Measurements from ENCODE around the gene INPP5A.
"Not testable (repeated sequence)": the region's sequence is repeated elsewhere in the genome, so short reads cannot be mapped to it uniquely, and the experiment has no call there.

Gene INPP5A

GRCh38 chr10:132537684-132538001 lies at the start of gene INPP5A:
INPP5A (plus strand) TSS chr10:132537787; CDS start chr10:132538097, 310 bp downstream.
- peak within 1 kb of the TSS; percentile 84 to 87 for H3K9ac ChIP-seq (ENCODE audit: low read depth in 1 of 2, low read length in 2 of 2)
- H3K9me3 ChIP-seq (ENCODE audit: control insufficient read depth in 2 of 2, low read length in 2 of 2) = no peaks in the 10 kb centered on the region
- no peaks in the 10 kb centered on the region for H3K36me3 ChIP-seq (ENCODE audit: control insufficient read depth in 2 of 2, insufficient read depth in 2 of 2, low read length in 2 of 2)
- peaks cover 32 to 35% of the 10 kb centered on the region in 2 donors for H3K4me1 ChIP-seq (ENCODE audit: control insufficient read depth in 2 of 2, insufficient read depth in 2 of 2, low read length in 2 of 2)
- no peaks in the 10 kb centered on the region for H3K27me3 ChIP-seq (ENCODE audit: control insufficient read depth in 2 of 2, insufficient read depth in 2 of 2, low read length in 2 of 2)
- peak within 1 kb of the TSS; percentile 72 to 81 for H3K4me3 ChIP-seq (ENCODE audit: low read length in 2 of 2)
- H3K27ac ChIP-seq (ENCODE audit: low read depth in 2 of 2, low read length in 2 of 2) = peak within 1 kb of the TSS; percentile 76 to 78

- Histone ChIP-seq H3K4me1 (ENCODE audit: control insufficient read depth in 2 of 2, insufficient read depth in 2 of 2, low read length in 2 of 2) (peaks cover 0 to 5% of the 10 kb centered on the region in 2 donors), H3K9me3 (ENCODE audit: control insufficient read depth in 2 of 2, low read length in 2 of 2) (no peaks in the 10 kb centered on the region), H3K27ac (ENCODE audit: low read depth in 2 of 2, low read length in 2 of 2) (no peak overlapping the region), H3K9ac (ENCODE audit: low read depth in 1 of 2, low read length in 2 of 2) (no peak overlapping the region), H3K36me3 (ENCODE audit: control insufficient read depth in 2 of 2, insufficient read depth in 2 of 2, low read length in 2 of 2) (no peaks in the 10 kb centered on the region), H3K4me3 (ENCODE audit: low read length in 2 of 2) (no peak overlapping the region), H3K27me3 (ENCODE audit: control insufficient read depth in 2 of 2, insufficient read depth in 2 of 2, low read length in 2 of 2) (no peaks in the 10 kb centered on the region)
Measured at GRCh38 chr10:132488231-132488821, 49.3 kb upstream of the INPP5A start.

- Histone ChIP-seq H3K27ac (ENCODE audit: low read depth in 2 of 2, low read length in 2 of 2) (no peak overlapping the region), H3K27me3 (ENCODE audit: control insufficient read depth in 2 of 2, insufficient read depth in 2 of 2, low read length in 2 of 2) (no peaks in the 10 kb centered on the region), H3K9ac (ENCODE audit: low read depth in 1 of 2, low read length in 2 of 2) (no peak overlapping the region)
Measured at GRCh38 chr10:132489053-132489703, 48.4 kb upstream of the INPP5A start.

GRCh38 chr10:132489704-132490534 lies 47.7 kb upstream of the INPP5A start:
- Histone ChIP-seq H3K27me3 (ENCODE audit: control insufficient read depth in 2 of 2, insufficient read depth in 2 of 2, low read length in 2 of 2) (no peaks in the 10 kb centered on the region), H3K9me3 (ENCODE audit: control insufficient read depth in 2 of 2, low read length in 2 of 2) (no peaks in the 10 kb centered on the region), H3K36me3 (ENCODE audit: control insufficient read depth in 2 of 2, insufficient read depth in 2 of 2, low read length in 2 of 2) (no peaks in the 10 kb centered on the region), H3K4me1 (ENCODE audit: control insufficient read depth in 2 of 2, insufficient read depth in 2 of 2, low read length in 2 of 2) (peaks cover 0 to 5% of the 10 kb centered on the region in 2 donors), H3K9ac (ENCODE audit: low read depth in 1 of 2, low read length in 2 of 2) (no peak overlapping the region), H3K4me3 (ENCODE audit: low read length in 2 of 2) (no peak overlapping the region), H3K27ac (ENCODE audit: low read depth in 2 of 2, low read length in 2 of 2) (no peak overlapping the region)

More at GRCh38 chr10:132489053-132489703, 48.4 kb upstream of the INPP5A start:
- no peaks in the 10 kb centered on the region for H3K36me3 ChIP-seq (ENCODE audit: control insufficient read depth in 2 of 2, insufficient read depth in 2 of 2, low read length in 2 of 2)
- no peaks in the 10 kb centered on the region for H3K9me3 ChIP-seq (ENCODE audit: control insufficient read depth in 2 of 2, low read length in 2 of 2)
- no peak overlapping the region for H3K4me3 ChIP-seq (ENCODE audit: low read length in 2 of 2)
- H3K4me1 ChIP-seq (ENCODE audit: control insufficient read depth in 2 of 2, insufficient read depth in 2 of 2, low read length in 2 of 2) = peaks cover 0 to 5% of the 10 kb centered on the region in 2 donors

- H3K4me3 ChIP-seq (ENCODE audit: low read length in 2 of 2); H3K27me3 ChIP-seq (ENCODE audit: control insufficient read depth in 2 of 2, insufficient read depth in 2 of 2, low read length in 2 of 2); H3K9ac ChIP-seq (ENCODE audit: low read depth in 1 of 2, low read length in 2 of 2); H3K9me3 ChIP-seq (ENCODE audit: control insufficient read depth in 2 of 2, low read length in 2 of 2); H3K27ac ChIP-seq (ENCODE audit: low read depth in 2 of 2, low read length in 2 of 2); H3K36me3 ChIP-seq (ENCODE audit: control insufficient read depth in 2 of 2, insufficient read depth in 2 of 2, low read length in 2 of 2); H3K4me1 ChIP-seq (ENCODE audit: control insufficient read depth in 2 of 2, insufficient read depth in 2 of 2, low read length in 2 of 2): not testable (repeated sequence)
Measured at GRCh38 chr10:132491534-132491933, 46.1 kb upstream of the INPP5A start.

- Histone ChIP-seq H3K27me3 (ENCODE audit: control insufficient read depth in 2 of 2, insufficient read depth in 2 of 2, low read length in 2 of 2) (peaks cover 0 to 2% of the 10 kb centered on the region in 2 donors), H3K36me3 (ENCODE audit: control insufficient read depth in 2 of 2, insufficient read depth in 2 of 2, low read length in 2 of 2) (no peaks in the 10 kb centered on the region), H3K4me3 (ENCODE audit: low read length in 2 of 2) (no peak overlapping the region), H3K4me1 (ENCODE audit: control insufficient read depth in 2 of 2, insufficient read depth in 2 of 2, low read length in 2 of 2) (peaks cover 0 to 5% of the 10 kb centered on the region in 2 donors), H3K9me3 (ENCODE audit: control insufficient read depth in 2 of 2, low read length in 2 of 2) (no peaks in the 10 kb centered on the region), H3K27ac (ENCODE audit: low read depth in 2 of 2, low read length in 2 of 2) (no peak overlapping the region), H3K9ac (ENCODE audit: low read depth in 1 of 2, low read length in 2 of 2) (no peak overlapping the region)
Measured at GRCh38 chr10:132492323-132493025, 45.1 kb upstream of the INPP5A start.

- no peaks in the 10 kb centered on the region for H3K36me3 ChIP-seq (ENCODE audit: control insufficient read depth in 2 of 2, insufficient read depth in 2 of 2, low read length in 2 of 2)
- no peak overlapping the region for H3K9ac ChIP-seq (ENCODE audit: low read depth in 1 of 2, low read length in 2 of 2)
- no peaks in the 10 kb centered on the region for H3K9me3 ChIP-seq (ENCODE audit: control insufficient read depth in 2 of 2, low read length in 2 of 2)
- no peak overlapping the region for H3K27ac ChIP-seq (ENCODE audit: low read depth in 2 of 2, low read length in 2 of 2)
- H3K27me3 ChIP-seq (ENCODE audit: control insufficient read depth in 2 of 2, insufficient read depth in 2 of 2, low read length in 2 of 2) = peaks cover 0 to 2% of the 10 kb centered on the region in 2 donors
- H3K4me1 ChIP-seq (ENCODE audit: control insufficient read depth in 2 of 2, insufficient read depth in 2 of 2, low read length in 2 of 2) = peaks cover 0 to 5% of the 10 kb centered on the region in 2 donors
- no peak overlapping the region for H3K4me3 ChIP-seq (ENCODE audit: low read length in 2 of 2)
Measured at GRCh38 chr10:132493246-132493755, 44.3 kb upstream of the INPP5A start.

- Histone ChIP-seq H3K9me3 (ENCODE audit: control insufficient read depth in 2 of 2, low read length in 2 of 2) (no peaks in the 10 kb centered on the region), H3K27ac (ENCODE audit: low read depth in 2 of 2, low read length in 2 of 2) (no peak overlapping the region), H3K4me3 (ENCODE audit: low read length in 2 of 2) (no peak overlapping the region), H3K27me3 (ENCODE audit: control insufficient read depth in 2 of 2, insufficient read depth in 2 of 2, low read length in 2 of 2) (peaks cover 0 to 2% of the 10 kb centered on the region in 2 donors), H3K4me1 (ENCODE audit: control insufficient read depth in 2 of 2, insufficient read depth in 2 of 2, low read length in 2 of 2) (peaks cover 0 to 5% of the 10 kb centered on the region in 2 donors), H3K9ac (ENCODE audit: low read depth in 1 of 2, low read length in 2 of 2) (no peak overlapping the region), H3K36me3 (ENCODE audit: control insufficient read depth in 2 of 2, insufficient read depth in 2 of 2, low read length in 2 of 2) (no peaks in the 10 kb centered on the region)
Measured at GRCh38 chr10:132493756-132494290, 43.8 kb upstream of the INPP5A start.

GRCh38 chr10:132494866-132495630 lies 42.5 kb upstream of the INPP5A start:
- H3K4me3 ChIP-seq (ENCODE audit: low read length in 2 of 2) = no peak overlapping the region
- H3K4me1 ChIP-seq (ENCODE audit: control insufficient read depth in 2 of 2, insufficient read depth in 2 of 2, low read length in 2 of 2) = peaks cover 0 to 5% of the 10 kb centered on the region in 2 donors
- no peak overlapping the region for H3K9ac ChIP-seq (ENCODE audit: low read depth in 1 of 2, low read length in 2 of 2)
- H3K9me3 ChIP-seq (ENCODE audit: control insufficient read depth in 2 of 2, low read length in 2 of 2) = no peaks in the 10 kb centered on the region
- H3K36me3 ChIP-seq (ENCODE audit: control insufficient read depth in 2 of 2, insufficient read depth in 2 of 2, low read length in 2 of 2) = no peaks in the 10 kb centered on the region
- no peak overlapping the region for H3K27ac ChIP-seq (ENCODE audit: low read depth in 2 of 2, low read length in 2 of 2)
- peaks cover 0 to 2% of the 10 kb centered on the region in 2 donors for H3K27me3 ChIP-seq (ENCODE audit: control insufficient read depth in 2 of 2, insufficient read depth in 2 of 2, low read length in 2 of 2)
